GM12873 (cell line): ENCODE data around the gene OBSCN.

Source experiments
- CTCF ChIP-seq: IDR thresholded peaks from 2 replicates; pipeline ENCODE4 v1.5.1; 2012; ENCODE audit warnings: low read depth, mild to moderate bottlenecking, moderate library complexity, low read length, control low read depth; ENCODE audit not compliant: insufficient read depth; ENCODE audit errors: missing control alignments

OBSCN gene

GRCh38 chr1:228205526-228206436 lies 2.1 kb upstream of the OBSCN start:
- TF ChIP-seq CTCF, result no peak

DNA sequence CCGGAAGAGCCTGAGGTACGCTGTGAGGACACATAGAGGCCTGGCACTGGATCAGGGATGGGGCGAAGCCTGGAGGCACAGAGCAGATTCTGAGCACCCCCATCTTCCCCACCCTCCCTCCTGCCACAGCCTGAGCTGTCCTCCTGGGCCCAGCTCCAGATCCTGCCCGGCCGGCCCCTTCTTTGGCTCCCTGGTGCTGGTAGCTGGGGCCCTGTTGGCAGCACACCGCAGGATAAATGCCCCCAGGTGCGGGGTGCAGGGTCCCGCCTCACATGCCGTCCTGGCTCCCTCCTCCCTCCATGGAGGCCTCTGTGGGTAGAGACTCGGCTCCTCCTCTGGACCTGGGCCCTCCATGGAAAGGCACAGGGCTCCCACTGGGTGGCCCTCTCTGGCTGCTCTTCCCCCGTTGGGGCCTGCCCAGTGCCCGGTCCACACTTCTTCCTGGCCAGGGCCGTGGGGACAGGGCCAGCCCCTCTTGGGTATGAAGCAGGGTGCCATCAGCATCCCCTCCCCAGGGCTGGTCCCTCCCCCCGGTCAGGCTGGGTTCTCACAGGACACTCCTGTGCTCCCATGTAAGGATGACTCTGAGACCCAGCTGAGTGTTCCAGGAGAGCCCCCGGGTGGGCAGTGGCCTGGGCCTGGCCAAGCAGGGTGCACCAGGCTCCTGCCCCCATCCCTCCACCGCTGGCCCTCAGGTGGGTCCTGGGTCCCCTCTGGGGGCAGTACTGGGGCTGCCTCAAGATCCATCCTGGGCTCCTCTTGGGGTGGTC lies 1.1 kb upstream of the OBSCN start:
- no peak for TF ChIP-seq CTCF

DNA sequence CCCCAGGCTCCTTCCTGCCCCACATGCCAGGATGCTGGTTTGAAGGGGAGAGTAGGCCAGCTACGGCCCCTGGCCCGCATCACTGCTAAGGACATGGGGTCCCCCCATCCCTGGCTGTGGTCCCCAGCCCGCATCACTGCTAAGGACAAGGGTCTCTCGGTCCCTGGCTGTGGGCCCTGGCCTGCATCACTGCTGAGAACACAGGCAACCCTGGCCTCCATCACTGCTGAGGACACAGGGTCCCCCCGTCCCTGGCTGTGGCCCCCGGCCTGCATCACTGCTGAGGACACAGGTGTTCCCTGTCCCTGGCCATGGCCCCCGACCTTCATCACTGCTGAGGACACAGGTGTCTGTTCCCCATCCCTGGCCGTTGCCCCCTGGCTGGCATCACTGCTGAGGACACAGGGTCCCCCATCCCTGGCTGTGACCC lies 448 bp upstream of the OBSCN start:
- no peak for TF ChIP-seq CTCF

- TF ChIP-seq CTCF, result no peak
Measured at GRCh38 chr1:228208831-228209551, 1.1 kb downstream of the OBSCN start.

- TF ChIP-seq CTCF, result no peak
Measured at GRCh38 chr1:228209657-228210056, 1.8 kb downstream of the OBSCN start.

GRCh38 chr1:228210076-228210651 lies 2.3 kb downstream of the OBSCN start:
- no peak for TF ChIP-seq CTCF
